RWPE2 (cell line): ENCODE results near the gene SNRNP25.

Source experiments
- ATAC-seq: fragments of 200-7000 bp; cut with Tn5 transposase; 3 replicates; pipeline ENCODE4 v1.9.1; 2021; ENCODE audit warnings: low read depth
- DNase-seq: peaks from one replicate; pipeline ENCODE4 v3.0.0-alpha.2; 2020; ENCODE audit warnings: low spot score
- H3K27ac ChIP-seq: fragments of 450-650 bp; 2 replicates; pipeline ENCODE4 v1.5.1; 2017; ENCODE audit warnings: mild to moderate bottlenecking; ENCODE audit not compliant: poor library complexity, severe bottlenecking
- H3K27me3 ChIP-seq: fragments of 250-450 bp; sonication (Bioruptor Pico); 2 replicates; pipeline ENCODE4 v1.5.1; 2021; ENCODE audit warnings: mild to moderate bottlenecking, moderate library complexity; ENCODE audit not compliant: insufficient read depth, poor library complexity, severe bottlenecking
- H3K36me3 ChIP-seq: fragments of 250-450 bp; sonication (Bioruptor Pico); 2 replicates; pipeline ENCODE4 v1.5.1; 2020; ENCODE audit warnings: low read depth, mild to moderate bottlenecking, moderate library complexity
- H3K4me1 ChIP-seq: fragments of 250-450 bp; sonication (Bioruptor Pico); 2 replicates; pipeline ENCODE4 v1.5.1; 2021; ENCODE audit warnings: mild to moderate bottlenecking, moderate library complexity; ENCODE audit not compliant: insufficient read depth, poor library complexity, severe bottlenecking
- H3K4me3 ChIP-seq: fragments of 250-450 bp; sonication (Bioruptor Pico); 2 replicates; pipeline ENCODE4 v1.5.1; 2021; ENCODE audit warnings: mild to moderate bottlenecking, moderate library complexity; ENCODE audit not compliant: severe bottlenecking
- H3K9me3 ChIP-seq: fragments of 250-450 bp; sonication (Bioruptor Pico); 2 replicates; pipeline ENCODE4 v1.5.1; 2021; ENCODE audit warnings: mild to moderate bottlenecking, moderate library complexity; ENCODE audit not compliant: severe bottlenecking
- CTCF ChIP-seq: fragments of 450-650 bp; IDR thresholded peaks from one replicate; pipeline ENCODE4 v1.5.1; 2017; ENCODE audit warnings: mild to moderate bottlenecking, moderate library complexity; ENCODE audit not compliant: poor library complexity, severe bottlenecking

Gene SNRNP25

GRCh38 chr16:62968-63391, 9.4 kb downstream of the SNRNP25 start:
- H3K36me3 ChIP-seq: peaks cover 42% of the 10 kb centered on the region
- H3K27me3 ChIP-seq: no peaks in the 10 kb centered on the region
- no peak overlapping the region for H3K4me3 ChIP-seq
- ATAC-seq (no peak), DNase-seq (no peak)
- no peaks in the 10 kb centered on the region for H3K4me1 ChIP-seq
- no peak overlapping the region for H3K27ac ChIP-seq
- no peak for TF ChIP-seq CTCF
- no peaks in the 10 kb centered on the region for H3K9me3 ChIP-seq

- no peak for TF ChIP-seq CTCF
- Histone ChIP-seq H3K27ac (no peak overlapping the region), H3K27me3 (no peaks in the 10 kb centered on the region), H3K36me3 (peaks cover 39% of the 10 kb centered on the region), H3K4me1 (no peaks in the 10 kb centered on the region), H3K4me3 (no peak overlapping the region), H3K9me3 (no peaks in the 10 kb centered on the region)
- ATAC-seq (no peak), DNase-seq (no peak)
Measured at GRCh38 chr16:63466-63865, 9.8 kb downstream of the SNRNP25 start.

- Histone ChIP-seq H3K36me3 (peaks cover 31% of the 10 kb centered on the region), H3K27me3 (no peaks in the 10 kb centered on the region), H3K27ac (no peak overlapping the region), H3K9me3 (no peaks in the 10 kb centered on the region), H3K4me1 (no peaks in the 10 kb centered on the region), H3K4me3 (no peak overlapping the region)
- DNase-seq: no peak
- ATAC-seq: no peak
- no peak for TF ChIP-seq CTCF
Measured at GRCh38 chr16:63998-64913, 10.6 kb downstream of the SNRNP25 start.

GRCh38 chr16:64914-65255, 11.3 kb downstream of the SNRNP25 start:
- ATAC-seq: no peak
- peaks cover 25% of the 10 kb centered on the region for H3K36me3 ChIP-seq
- no peak overlapping the region for H3K4me3 ChIP-seq

More at GRCh38 chr16:64914-65255, 11.3 kb downstream of the SNRNP25 start:
- Histone ChIP-seq H3K27ac (no peak overlapping the region), H3K27me3 (no peaks in the 10 kb centered on the region), H3K4me1 (no peaks in the 10 kb centered on the region), H3K9me3 (no peaks in the 10 kb centered on the region)
- no peak for DNase-seq
- TF ChIP-seq CTCF: no peak
